Memory B cell (primary cell): ENCODE results near the gene GIT2.

ENCODE experiments used
- ATAC-seq: fragments of 150-1000 bp; cut with Tn5 transposase; 2 replicates; pipeline ENCODE4 v1.10.0; 2021; ENCODE audit warnings: low read depth, mild to moderate bottlenecking, moderate library complexity
- DNase-seq, 2 donors: peaks; one replicate each; pipeline ENCODE4 v3.0.0; 2022; ENCODE audit warnings: low spot score in 2 of 2
- H3K27ac Mint-ChIP-seq: one replicate; pipeline ENCODE4 v1.8.0; 2022; ENCODE audit warnings: mild to moderate bottlenecking, moderate library complexity, mixed read lengths
- H3K27me3 Mint-ChIP-seq: one replicate; pipeline ENCODE4 v1.8.0; 2022; ENCODE audit warnings: mixed read lengths
- H3K36me3 Mint-ChIP-seq: one replicate; pipeline ENCODE4 v1.8.0; 2022; ENCODE audit warnings: mild to moderate bottlenecking, mixed read lengths
- H3K4me1 Mint-ChIP-seq: one replicate; pipeline ENCODE4 v1.8.0; 2022; ENCODE audit warnings: mixed read lengths
- H3K4me3 Mint-ChIP-seq: one replicate; pipeline ENCODE4 v1.8.0; 2022; ENCODE audit warnings: mild to moderate bottlenecking, moderate library complexity, mixed read lengths
- H3K9me3 Mint-ChIP-seq: one replicate; pipeline ENCODE4 v1.8.0; 2022; ENCODE audit warnings: mixed read lengths

GIT2 gene

DNA sequence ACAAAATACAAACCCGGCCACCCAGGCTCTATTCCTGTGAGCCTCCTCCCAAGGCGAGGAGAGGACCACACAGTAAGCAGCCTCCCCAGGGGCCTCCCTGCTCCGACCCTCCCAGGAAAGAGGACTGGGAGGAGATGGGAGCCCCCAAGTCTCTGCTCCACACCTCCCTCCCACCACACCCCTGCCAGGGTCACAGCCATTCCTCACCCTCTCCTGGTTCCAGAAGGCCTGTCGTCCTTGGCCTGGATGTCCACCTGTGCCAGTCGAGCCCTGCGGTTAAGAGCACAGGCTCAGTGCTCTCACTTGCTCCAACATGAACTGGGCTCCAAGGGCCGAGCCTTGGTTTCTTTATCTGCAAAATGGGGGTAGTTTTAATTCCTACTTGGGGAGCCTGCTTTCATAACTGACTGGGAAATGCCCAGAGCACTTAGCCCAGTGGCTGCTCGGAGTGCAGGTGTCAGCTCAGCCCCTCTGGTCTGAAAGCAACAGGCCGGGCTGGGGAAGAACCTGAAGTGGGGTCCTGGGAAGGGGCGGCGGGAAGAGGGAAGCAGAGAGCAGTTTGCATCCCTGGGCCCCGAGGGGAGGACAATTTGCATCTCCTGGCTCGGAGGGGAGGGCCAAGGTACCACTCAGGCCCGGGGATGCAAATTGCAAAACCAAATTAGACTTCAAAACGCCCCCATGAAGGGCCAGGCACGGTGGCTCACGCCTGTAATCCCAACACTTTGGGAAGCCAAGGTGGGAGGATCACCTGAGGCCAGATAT lies 72.5 kb downstream of the GIT2 start:
- ATAC-seq (no peak), DNase-seq (no peak)
- peaks cover 15% of the 10 kb centered on the region for H3K4me1 Mint-ChIP-seq
- peaks cover 18% of the 10 kb centered on the region for H3K36me3 Mint-ChIP-seq
- no peak overlapping the region for H3K27ac Mint-ChIP-seq
- H3K4me3 Mint-ChIP-seq = peak overlapping the region; percentile 21
- no peaks in the 10 kb centered on the region for H3K9me3 Mint-ChIP-seq
- no peaks in the 10 kb centered on the region for H3K27me3 Mint-ChIP-seq

GRCh38 chr12:109923038-109923437 lies 73.1 kb downstream of the GIT2 start:
- Mint-ChIP-seq H3K36me3 (peaks cover 18% of the 10 kb centered on the region), H3K4me3 (no peak overlapping the region), H3K4me1 (peaks cover 15% of the 10 kb centered on the region), H3K9me3 (no peaks in the 10 kb centered on the region), H3K27me3 (no peaks in the 10 kb centered on the region), H3K27ac (no peak overlapping the region)
- no peak for DNase-seq
- no peak for ATAC-seq

- no peaks in the 10 kb centered on the region for H3K27me3 Mint-ChIP-seq
- peaks cover 13% of the 10 kb centered on the region for H3K4me1 Mint-ChIP-seq
- H3K9me3 Mint-ChIP-seq = no peaks in the 10 kb centered on the region
- H3K27ac Mint-ChIP-seq = peak overlapping the region; percentile 29
- no peak overlapping the region for H3K4me3 Mint-ChIP-seq
- DNase-seq = no peak
- ATAC-seq = no peak
- peaks cover 18% of the 10 kb centered on the region for H3K36me3 Mint-ChIP-seq
Observed at GRCh38 chr12:109921982-109922381, 74.2 kb downstream of the GIT2 start.

- Mint-ChIP-seq H3K9me3 (no peaks in the 10 kb centered on the region), H3K4me3 (no peak overlapping the region), H3K36me3 (peaks cover 25% of the 10 kb centered on the region), H3K27me3 (no peaks in the 10 kb centered on the region), H3K4me1 (peaks cover 13% of the 10 kb centered on the region), H3K27ac (no peak overlapping the region)
- ATAC-seq (no peak), DNase-seq (no peak)
Observed at GRCh38 chr12:109920261-109920780, 75.8 kb downstream of the GIT2 start.

DNA sequence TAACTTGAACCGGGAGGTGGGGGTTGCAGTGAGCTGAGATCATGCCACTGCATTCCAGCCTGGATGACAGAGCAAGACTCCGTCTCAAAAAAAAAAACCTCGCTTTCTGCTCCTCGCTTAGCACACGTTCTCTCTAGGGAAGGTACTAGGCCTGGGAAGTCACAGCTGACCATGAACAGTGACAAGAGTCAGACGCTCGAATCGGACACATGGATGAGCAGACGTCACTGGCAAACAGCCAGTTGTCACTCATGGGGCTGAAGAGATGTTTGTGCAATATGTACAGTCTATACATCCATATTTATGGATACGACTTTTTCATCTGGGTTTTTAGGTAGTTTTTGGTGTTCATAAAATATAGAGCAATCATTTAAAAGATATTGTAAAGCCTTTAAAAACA lies 76.7 kb downstream of the GIT2 start:
- peaks cover 7% of the 10 kb centered on the region for H3K4me1 Mint-ChIP-seq
- H3K36me3 Mint-ChIP-seq = peaks cover 33% of the 10 kb centered on the region
- DNase-seq (no peak), ATAC-seq (no peak)
- no peak overlapping the region for H3K4me3 Mint-ChIP-seq
- no peaks in the 10 kb centered on the region for H3K27me3 Mint-ChIP-seq
- H3K27ac Mint-ChIP-seq = peak overlapping the region; percentile 38
- no peaks in the 10 kb centered on the region for H3K9me3 Mint-ChIP-seq

DNA sequence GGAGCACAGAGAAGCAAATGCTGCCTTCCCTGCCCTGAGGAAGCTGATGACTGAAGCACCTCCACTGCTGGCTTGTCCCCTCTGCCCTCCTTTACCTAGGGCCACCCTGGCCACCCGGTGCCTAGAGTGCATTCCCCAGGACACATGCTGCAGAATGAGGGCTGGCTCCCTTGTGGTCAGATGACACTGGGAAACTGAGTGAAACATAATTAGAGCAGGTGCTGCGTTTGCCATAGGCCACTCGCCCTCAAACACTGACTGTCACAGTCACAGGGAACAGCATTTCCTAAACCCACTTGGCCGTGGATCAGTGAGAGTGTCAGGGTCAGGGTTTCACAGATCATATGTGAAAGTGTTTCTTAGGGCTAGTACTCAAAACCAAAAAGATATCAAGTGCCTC lies 80.1 kb downstream of the GIT2 start:
- Mint-ChIP-seq H3K9me3 (no peaks in the 10 kb centered on the region), H3K4me1 (no peaks in the 10 kb centered on the region), H3K27ac (no peak overlapping the region), H3K36me3 (peaks cover 36% of the 10 kb centered on the region), H3K4me3 (no peak overlapping the region), H3K27me3 (no peaks in the 10 kb centered on the region)
- DNase-seq (no peak), ATAC-seq (no peak)

- Mint-ChIP-seq H3K36me3 (peaks cover 34% of the 10 kb centered on the region), H3K4me3 (no peak overlapping the region), H3K27me3 (no peaks in the 10 kb centered on the region), H3K27ac (no peak overlapping the region), H3K9me3 (no peaks in the 10 kb centered on the region), H3K4me1 (no peaks in the 10 kb centered on the region)
- ATAC-seq (no peak), DNase-seq (no peak)
Observed at GRCh38 chr12:109915171-109916040, 80.8 kb downstream of the GIT2 start.

GRCh38 chr12:109914461-109914860 lies 81.7 kb downstream of the GIT2 start:
- peak overlapping the region; percentile 25 for H3K27ac Mint-ChIP-seq
- H3K36me3 Mint-ChIP-seq = peaks cover 32% of the 10 kb centered on the region

DNA sequence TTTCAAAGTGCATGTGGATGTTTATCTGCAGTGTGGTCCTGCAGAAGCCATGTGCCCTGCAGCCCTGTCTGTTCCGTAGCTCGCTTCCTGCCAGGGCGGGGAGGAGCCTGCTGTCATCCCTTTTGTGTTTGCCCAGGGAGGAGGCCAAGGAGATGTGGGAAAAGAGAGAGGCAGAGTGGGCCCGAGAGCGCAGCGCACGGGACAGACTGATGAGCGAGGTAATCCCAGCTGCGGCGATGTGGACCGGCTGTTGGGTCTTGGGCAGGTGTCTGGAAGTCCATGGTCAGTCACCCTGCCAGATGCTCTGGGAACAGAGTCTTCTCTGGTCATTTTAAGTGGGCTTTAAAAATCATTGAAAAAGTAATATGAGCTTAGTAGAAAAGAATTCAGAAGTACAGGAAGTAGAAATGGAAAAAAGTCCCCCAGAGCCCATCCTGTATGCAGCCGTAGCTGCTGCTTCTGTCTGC lies 83.3 kb downstream of the GIT2 start:
- no peak for ATAC-seq
- H3K27me3 Mint-ChIP-seq = no peaks in the 10 kb centered on the region
- H3K9me3 Mint-ChIP-seq = no peaks in the 10 kb centered on the region
- H3K36me3 Mint-ChIP-seq = peaks cover 35% of the 10 kb centered on the region
- H3K4me3 Mint-ChIP-seq = no peak overlapping the region
- no peaks in the 10 kb centered on the region for H3K4me1 Mint-ChIP-seq
- no peak for DNase-seq
- no peak overlapping the region for H3K27ac Mint-ChIP-seq

More at GRCh38 chr12:109914461-109914860, 81.7 kb downstream of the GIT2 start:
- H3K27me3 Mint-ChIP-seq = no peaks in the 10 kb centered on the region
- DNase-seq = no peak
- no peaks in the 10 kb centered on the region for H3K4me1 Mint-ChIP-seq
- H3K9me3 Mint-ChIP-seq = no peaks in the 10 kb centered on the region
- no peak for ATAC-seq
- H3K4me3 Mint-ChIP-seq = no peak overlapping the region

DNA sequence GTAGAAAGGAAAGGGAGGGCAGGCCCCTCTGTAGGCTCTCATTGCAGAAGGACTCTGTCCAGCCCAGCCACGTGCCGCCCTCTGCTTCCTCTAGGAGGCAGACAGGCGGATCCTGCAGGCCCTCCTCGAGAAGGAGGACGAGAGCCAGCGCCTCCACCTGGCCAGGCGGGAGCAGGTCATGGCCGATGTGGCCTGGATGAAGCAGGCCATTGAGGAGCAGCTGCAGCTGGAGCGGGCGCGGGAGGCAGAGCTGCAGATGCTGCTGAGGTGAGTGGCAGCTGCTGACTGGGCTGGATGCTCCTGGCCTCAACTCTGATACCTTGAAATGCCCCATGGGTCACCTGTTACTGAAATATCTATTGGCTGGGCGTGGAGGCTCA lies 85.2 kb downstream of the GIT2 start:
- no peak overlapping the region for H3K27ac Mint-ChIP-seq
- no peak for DNase-seq
- H3K9me3 Mint-ChIP-seq = no peaks in the 10 kb centered on the region
- no peak overlapping the region for H3K4me3 Mint-ChIP-seq
- H3K4me1 Mint-ChIP-seq = no peaks in the 10 kb centered on the region
- no peak for ATAC-seq
- peaks cover 41% of the 10 kb centered on the region for H3K36me3 Mint-ChIP-seq
- no peaks in the 10 kb centered on the region for H3K27me3 Mint-ChIP-seq

GRCh38 chr12:109910254-109910968 lies 85.8 kb downstream of the GIT2 start:
- DNase-seq = no peak
- Mint-ChIP-seq H3K27me3 (no peaks in the 10 kb centered on the region), H3K4me1 (no peaks in the 10 kb centered on the region), H3K27ac (no peak overlapping the region), H3K36me3 (peaks cover 39% of the 10 kb centered on the region), H3K9me3 (no peaks in the 10 kb centered on the region), H3K4me3 (no peak overlapping the region)
- ATAC-seq = no peak

- H3K36me3 Mint-ChIP-seq = peaks cover 37% of the 10 kb centered on the region
- no peak for DNase-seq
- no peaks in the 10 kb centered on the region for H3K9me3 Mint-ChIP-seq
- no peak overlapping the region for H3K27ac Mint-ChIP-seq
- no peak for ATAC-seq
- H3K27me3 Mint-ChIP-seq = no peaks in the 10 kb centered on the region
- H3K4me1 Mint-ChIP-seq = peaks cover 12% of the 10 kb centered on the region
- no peak overlapping the region for H3K4me3 Mint-ChIP-seq
Observed at GRCh38 chr12:109905301-109905700, 90.9 kb downstream of the GIT2 start.

DNA sequence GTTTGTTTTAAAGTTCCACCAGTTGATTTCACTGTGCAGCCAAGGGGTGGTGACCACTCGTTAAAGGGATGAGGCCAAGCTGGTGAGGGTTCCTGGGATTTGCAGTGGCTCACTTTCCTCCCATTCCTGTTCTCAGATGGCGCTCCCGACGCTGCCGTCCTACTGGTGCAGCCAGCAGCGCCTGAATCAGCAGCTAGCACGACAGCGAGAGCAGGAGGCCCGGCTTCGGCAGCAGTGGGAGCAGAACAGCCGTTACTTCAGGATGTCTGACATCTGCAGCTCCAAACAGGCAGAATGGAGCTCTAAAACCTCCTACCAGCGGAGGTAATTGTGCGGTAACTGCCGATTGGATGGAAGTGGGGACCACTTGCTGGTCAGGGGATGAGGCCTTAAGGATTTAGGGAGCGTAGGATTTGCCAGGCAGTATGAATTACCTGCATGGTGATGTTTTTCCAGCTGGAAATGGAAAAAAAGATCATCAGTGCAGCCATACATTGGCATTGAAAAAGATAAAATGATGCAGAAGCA lies 93.2 kb downstream of the GIT2 start:
- ATAC-seq = no peak
- H3K9me3 Mint-ChIP-seq = no peaks in the 10 kb centered on the region
- H3K36me3 Mint-ChIP-seq = peaks cover 29% of the 10 kb centered on the region
- H3K4me1 Mint-ChIP-seq = peaks cover 15% of the 10 kb centered on the region
- H3K4me3 Mint-ChIP-seq = no peak overlapping the region
- no peaks in the 10 kb centered on the region for H3K27me3 Mint-ChIP-seq
- H3K27ac Mint-ChIP-seq = no peak overlapping the region
- DNase-seq = no peak
